Fibroblast of lung (primary cell): ENCODE data around the gene LRP1.

Experiments
- EZH2 ChIP-seq: IDR thresholded peaks from 2 replicates; pipeline ENCODE4 v1.5.1; 2012; ENCODE audit warnings: low read length, control low read depth, mild to moderate bottlenecking; ENCODE audit errors: missing control alignments
- TF ChIP-seq, protein P1 (sequence below), 2 donors: IDR thresholded peaks in 1 of 2; conservative IDR thresholded peaks in 1 of 2; 1 replicate in 1 of 2; 2 replicates in 1 of 2; pipeline ENCODE4 v1.5.1; 2011 to 2012; ENCODE audit warnings: low read length in 2 of 2, control low read depth in 1 of 2, inconsistent platforms in 1 of 2, low read depth in 1 of 2, mild to moderate bottlenecking in 1 of 2

- TF ChIP-seq, protein P1, sequence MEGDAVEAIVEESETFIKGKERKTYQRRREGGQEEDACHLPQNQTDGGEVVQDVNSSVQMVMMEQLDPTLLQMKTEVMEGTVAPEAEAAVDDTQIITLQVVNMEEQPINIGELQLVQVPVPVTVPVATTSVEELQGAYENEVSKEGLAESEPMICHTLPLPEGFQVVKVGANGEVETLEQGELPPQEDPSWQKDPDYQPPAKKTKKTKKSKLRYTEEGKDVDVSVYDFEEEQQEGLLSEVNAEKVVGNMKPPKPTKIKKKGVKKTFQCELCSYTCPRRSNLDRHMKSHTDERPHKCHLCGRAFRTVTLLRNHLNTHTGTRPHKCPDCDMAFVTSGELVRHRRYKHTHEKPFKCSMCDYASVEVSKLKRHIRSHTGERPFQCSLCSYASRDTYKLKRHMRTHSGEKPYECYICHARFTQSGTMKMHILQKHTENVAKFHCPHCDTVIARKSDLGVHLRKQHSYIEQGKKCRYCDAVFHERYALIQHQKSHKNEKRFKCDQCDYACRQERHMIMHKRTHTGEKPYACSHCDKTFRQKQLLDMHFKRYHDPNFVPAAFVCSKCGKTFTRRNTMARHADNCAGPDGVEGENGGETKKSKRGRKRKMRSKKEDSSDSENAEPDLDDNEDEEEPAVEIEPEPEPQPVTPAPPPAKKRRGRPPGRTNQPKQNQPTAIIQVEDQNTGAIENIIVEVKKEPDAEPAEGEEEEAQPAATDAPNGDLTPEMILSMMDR (conservative IDR thresholded peaks at IDR 0.05 in 1 of 2, IDR thresholded peaks at IDR 0.05 in 1 of 2; ENCODE audit: low read depth in 1 of 2, low read length in 2 of 2): no peak
- TF ChIP-seq EZH2: no peak
Observed at GRCh38 chr12:57146092-57146491, 17.8 kb downstream of the LRP1 start.
